Measurements from ENCODE around the gene OR6K6.

Gene OR6K6

GRCh38 chr1:158799689-158800088 lies 45.2 kb downstream of the OR6K6 start:
- no peak for DNase-seq (ENCODE audit: low read depth)
- H3K4me3 ChIP-seq (ENCODE audit: low read length), result no peak overlapping the region
- no peak for TF ChIP-seq CTCF (conservative IDR thresholded peaks at IDR 0.05; ENCODE audit: low read depth, low read length)

- no peak for TF ChIP-seq CTCF (conservative IDR thresholded peaks at IDR 0.05; ENCODE audit: low read depth, low read length)
- no peak overlapping the region for H3K4me3 ChIP-seq (ENCODE audit: low read length)
- DNase-seq (ENCODE audit: low read depth), result no peak
Observed at GRCh38 chr1:158800526-158800925, 46.0 kb downstream of the OR6K6 start.

GRCh38 chr1:158801396-158801795 lies 46.9 kb downstream of the OR6K6 start:
- H3K4me3 ChIP-seq (ENCODE audit: low read length), result no peak overlapping the region
- DNase-seq (ENCODE audit: low read depth), result no peak
- no peak for TF ChIP-seq CTCF (conservative IDR thresholded peaks at IDR 0.05; ENCODE audit: low read depth, low read length)

GRCh38 chr1:158803678-158804077 lies 49.2 kb downstream of the OR6K6 start:
- no peak overlapping the region for H3K4me3 ChIP-seq (ENCODE audit: low read length)
- no peak for TF ChIP-seq CTCF (conservative IDR thresholded peaks at IDR 0.05; ENCODE audit: low read depth, low read length)
- DNase-seq (ENCODE audit: low read depth), result no peak
